OCI-M2 (cell line): ENCODE measurements around the gene NFKBIA.
A peak's percentile ranks its signal among the peaks of the same experiment; 100 is the strongest.
"Not testable (repeated sequence)": the region's sequence is repeated elsewhere in the genome, so short reads cannot be mapped to it uniquely, and the experiment has no call there.

ENCODE experiments used
- DNase-seq: peaks from one replicate; lab custom pipeline; 2025; ENCODE audit not compliant: unreplicated experiment; lab: John Stamatoyannopoulos, UW

The NFKBIA gene, protein sequence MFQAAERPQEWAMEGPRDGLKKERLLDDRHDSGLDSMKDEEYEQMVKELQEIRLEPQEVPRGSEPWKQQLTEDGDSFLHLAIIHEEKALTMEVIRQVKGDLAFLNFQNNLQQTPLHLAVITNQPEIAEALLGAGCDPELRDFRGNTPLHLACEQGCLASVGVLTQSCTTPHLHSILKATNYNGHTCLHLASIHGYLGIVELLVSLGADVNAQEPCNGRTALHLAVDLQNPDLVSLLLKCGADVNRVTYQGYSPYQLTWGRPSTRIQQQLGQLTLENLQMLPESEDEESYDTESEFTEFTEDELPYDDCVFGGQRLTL

DNA sequence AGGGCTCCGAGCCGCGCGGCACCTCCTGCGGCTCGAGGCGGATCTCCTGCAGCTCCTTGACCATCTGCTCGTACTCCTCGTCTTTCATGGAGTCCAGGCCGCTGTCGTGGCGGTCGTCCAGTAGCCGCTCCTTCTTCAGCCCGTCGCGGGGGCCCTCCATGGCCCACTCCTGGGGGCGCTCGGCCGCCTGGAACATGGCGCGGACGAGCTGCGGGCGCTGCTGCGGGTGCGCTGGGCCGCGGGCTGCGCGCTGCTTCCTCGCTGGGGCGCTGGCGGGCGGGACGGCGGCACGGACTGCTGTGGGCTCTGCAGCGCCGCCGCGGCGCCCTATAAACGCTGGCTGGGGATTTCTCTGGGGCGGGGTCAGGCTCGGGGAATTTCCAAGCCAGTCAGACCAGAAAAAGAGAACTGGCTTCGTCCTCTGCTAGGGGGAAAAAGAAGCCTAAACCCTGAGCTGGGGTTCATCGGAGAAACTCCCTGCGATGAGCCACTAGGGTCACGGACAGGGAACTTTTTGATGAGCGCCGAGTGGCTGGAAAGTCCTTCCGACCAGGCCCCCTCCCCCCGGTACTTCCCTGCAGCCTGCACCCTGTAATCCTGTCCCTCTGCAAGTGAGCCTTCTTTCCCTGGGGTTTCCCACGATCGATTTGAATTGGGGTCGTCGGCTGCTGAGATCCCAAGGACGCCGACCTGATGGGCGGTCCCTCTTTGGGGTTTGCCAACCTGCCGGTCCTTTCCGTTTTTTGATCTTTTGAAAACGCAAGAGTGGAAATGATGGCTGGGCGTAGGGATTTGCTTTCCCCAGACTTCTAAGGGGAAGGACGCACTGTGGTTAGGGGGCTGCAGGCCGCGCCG is at the start of gene NFKBIA:
TSS of gene NFKBIA (minus strand) at position 301 of the 855 bp plus-strand sequence. CDS start at position 196, 105 bp downstream.
- DNase-seq: peak; percentile 35

DNA sequence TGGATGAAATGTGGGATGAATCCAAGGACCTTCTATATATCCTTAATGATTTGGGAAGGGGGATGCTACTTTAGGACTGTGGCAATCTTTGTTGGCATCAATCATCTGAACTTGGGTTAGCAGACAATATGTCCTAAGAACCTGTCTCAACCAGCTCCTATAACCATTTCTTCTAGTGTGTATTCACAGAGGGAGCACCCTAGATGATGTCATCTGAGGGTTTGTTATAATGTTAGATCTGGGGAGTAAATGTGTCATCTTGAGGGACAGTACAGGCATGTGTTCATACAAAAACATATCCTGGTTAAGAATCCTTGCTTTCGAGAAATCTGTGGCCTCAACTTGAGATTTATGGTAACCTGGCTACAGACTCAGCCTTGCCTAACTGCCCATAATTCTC is 41.9 kb upstream of the NFKBIA start:
- DNase-seq: no peak

DNA sequence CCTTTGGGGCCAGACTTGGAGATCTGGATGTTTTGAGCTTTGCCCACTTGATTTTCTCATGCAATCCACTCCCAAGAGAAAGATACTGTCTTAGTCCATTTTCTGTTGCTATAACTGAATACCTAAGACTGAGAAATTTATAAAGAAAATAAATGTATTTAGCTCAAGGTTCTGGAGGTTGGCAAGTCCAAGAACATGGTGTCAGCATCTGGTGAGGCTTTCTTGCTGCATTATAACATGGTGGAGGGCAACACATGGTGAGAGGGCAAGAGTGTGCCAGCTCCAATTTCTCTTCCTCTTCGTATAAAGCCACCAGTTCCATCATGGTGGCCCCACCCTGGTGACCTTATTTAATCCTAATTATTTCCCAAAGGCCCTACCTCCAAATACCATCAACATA is 39.6 kb upstream of the NFKBIA start:
- no peak for DNase-seq

DNA sequence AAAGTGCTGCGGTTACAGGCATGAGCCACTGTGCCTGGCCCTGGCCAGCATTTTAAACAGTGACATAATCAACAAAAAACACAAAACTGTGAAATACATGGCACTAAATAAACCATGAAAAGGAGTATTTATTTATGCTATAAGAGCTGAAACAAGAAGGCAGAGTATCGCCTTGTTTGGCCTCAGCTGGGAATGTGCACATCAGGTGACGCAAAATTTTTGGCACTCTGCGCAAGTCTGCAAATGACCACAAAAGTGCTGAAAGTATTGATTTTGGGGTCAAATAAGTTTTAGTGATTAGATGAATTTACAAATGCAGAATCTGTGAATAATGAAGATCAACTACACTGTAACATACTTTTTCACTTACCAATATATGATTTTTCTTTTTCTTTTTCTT is 36.6 kb upstream of the NFKBIA start:
- DNase-seq: no peak

DNA sequence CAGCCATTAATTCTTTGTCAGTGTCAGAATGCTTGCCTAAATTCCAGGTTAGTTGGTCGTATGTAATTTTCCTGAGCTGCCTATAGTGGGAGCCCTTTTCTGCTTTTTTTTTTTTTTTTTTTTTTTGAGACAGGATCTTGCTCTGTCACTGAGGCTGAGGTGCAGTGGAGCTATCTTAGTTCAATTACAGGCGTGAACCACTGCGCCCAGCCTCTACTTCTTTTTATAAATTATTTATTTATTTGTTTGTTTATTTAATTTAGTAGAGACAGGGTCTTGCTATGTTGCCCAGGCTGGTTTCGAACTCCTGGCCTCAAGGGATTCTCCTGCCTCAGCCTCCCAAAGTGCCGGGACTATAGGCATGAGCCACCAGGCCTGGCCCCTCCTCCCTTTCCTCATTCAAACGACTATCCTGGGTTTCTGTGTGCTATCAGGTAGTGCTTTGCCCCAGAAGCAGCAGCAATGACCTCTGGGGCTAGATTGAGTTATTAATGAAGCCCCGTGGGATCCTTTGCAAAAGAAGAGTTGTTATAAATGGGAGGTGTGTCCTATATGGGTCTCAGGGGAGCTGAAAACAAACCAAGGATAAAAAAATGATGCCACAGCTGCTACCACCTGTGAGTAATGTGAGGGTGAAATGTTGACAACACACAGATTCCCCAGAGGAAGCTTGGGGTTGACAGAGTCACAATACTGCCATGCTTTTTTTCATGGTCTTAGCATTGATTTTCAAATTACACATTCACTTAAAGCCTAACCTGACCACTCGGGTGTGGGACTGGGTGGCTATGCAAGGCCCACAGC is 34.6 kb upstream of the NFKBIA start:
- no peak for DNase-seq

DNA sequence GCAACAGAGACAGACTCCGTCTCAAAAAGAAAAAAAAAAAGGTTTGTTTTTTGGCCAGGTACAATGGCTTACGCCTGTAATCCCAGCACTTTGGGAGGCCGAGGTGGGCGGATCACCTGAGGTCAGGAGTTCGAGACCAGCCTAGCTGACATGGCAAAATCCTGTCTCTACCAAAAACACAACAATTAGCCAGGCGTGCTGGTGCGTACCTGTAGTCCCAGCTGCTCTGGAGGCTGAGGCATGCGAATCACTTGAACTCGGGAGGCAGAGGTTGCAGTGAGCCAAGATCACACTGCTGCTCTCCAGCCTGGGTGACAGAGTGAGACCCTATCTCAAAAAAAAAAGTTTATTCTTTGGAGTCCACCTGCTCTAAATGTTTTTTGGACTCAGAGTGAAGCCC is 33.9 kb upstream of the NFKBIA start:
- not testable (repeated sequence) for DNase-seq

DNA sequence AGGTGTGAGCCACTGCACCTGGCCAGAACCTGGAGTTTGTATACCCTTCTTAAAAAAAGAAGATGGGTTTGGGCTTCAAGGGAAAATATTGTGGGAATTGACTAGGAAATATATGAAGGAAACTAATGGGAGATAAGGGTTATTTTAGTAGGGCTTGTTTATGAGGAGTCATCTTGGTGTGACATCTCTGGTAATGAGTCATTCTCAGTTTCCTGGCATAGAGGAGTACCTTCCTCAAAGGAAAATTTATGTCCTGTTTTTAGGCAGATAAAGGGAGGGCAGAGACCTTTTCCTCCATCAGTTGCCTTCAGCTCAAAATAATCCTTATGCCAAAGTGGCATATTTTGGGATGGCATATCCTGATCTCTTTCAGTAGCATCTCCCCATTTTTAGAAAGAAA is 30.6 kb upstream of the NFKBIA start:
- DNase-seq: no peak

DNA sequence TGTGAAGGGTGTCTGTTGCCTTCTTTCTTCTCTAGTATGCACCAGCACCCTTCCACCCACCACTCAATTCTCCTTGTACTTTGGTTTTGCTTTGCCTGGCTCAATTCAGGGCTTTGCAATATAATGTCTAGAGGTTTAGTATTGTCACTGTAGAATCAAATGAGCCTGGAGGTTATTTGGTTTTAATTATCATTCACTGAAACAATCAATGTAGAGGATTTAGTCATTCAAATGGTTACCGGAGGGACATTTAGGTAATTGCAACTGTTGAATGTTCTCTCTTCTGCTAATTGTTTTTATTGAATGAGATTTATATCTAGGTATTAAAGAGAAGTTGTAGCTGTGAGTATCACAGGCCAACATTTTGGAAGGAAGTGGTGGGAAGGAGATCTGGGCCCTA is 29.3 kb upstream of the NFKBIA start:
- DNase-seq: no peak

DNA sequence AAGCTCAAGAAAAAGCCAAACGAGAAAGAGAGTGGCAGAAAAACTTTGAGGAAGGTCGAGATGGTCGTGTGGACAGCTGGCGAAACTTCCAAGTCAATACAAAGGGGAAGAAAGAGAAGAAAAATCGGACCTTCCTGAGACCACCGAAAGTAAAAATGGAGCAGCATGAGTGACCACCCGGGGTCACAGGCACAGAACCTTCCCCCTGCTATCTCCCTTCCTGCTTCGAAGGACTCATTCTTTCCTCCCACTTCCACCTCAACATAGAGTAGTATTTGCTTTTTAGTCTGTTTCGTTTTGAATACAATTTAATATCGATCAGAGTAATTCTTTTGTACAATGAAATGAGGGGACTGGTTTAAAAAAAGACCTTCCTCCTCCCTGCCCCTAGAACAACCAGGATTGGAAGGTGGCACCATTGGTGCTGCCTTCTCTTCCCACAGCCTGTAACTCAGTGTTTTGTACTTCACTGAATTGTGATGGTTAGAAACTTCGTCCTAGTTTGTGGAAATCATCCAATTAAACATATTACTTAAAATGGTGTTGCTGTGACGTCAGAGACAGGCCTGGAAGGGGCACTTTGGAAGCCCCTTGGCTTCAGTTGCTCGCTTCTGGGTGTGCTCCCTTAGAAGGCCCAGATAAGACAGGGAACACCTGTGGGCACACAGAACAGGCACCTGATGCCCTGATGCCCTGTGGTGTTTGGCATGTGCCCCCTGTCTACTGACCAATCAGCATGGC is 26.1 kb upstream of the NFKBIA start:
- no peak for DNase-seq

DNA sequence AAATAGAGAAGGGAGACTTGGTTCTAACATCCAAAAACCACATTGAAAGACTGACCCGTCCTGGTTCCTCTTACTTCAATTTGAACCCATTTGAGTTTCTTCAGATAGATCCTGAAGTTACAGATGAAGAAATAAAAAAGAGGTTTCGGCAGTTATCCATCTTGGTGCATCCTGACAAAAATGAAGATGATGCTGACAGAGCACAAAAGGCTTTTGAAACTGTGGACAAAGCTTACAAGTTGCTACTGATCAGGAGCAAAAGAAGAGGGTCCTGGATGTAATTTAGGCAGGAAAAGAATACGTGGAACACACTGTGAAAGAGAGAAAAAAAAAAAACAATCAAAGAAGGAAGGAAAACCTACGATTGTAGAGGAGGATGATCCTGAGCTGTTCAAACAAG is 25.4 kb upstream of the NFKBIA start:
- no peak for DNase-seq

DNA sequence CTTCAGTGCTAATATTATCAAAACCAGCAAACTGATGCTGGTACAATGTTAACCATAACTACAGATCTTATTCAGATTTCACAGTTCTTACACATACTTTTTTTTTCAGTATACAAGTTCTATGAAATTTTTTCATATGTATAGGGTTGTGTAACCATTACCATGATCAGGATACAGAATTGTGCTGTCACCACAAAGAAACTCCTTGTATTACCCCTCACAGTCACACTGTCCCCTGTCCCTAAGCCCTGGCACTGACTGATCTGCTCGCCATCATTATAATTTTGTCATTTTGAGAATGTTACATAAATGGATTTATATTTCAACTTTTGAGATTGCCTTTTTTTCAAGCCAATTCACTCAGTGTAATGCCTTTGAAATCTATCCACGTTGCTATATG is 21.3 kb upstream of the NFKBIA start:
- DNase-seq: no peak

DNA sequence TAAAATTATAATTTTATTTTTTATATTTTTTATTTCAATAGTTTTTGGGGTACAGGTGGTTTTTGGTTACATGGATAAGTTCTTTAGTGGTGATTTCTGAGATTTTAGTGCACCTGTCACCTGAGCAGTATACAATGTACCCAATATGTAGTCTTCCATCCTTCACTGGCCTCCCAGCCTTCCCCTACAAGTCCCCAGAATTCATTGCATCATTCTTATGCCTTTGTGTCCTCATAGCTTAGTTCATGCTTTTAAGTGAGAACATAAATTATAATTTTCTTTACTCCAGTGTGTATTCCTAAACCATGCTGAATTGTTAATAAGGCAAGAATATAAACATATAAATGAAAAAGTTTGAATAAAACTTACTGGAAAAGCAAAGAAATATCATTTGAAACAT is 19.1 kb upstream of the NFKBIA start:
- DNase-seq: no peak

DNA sequence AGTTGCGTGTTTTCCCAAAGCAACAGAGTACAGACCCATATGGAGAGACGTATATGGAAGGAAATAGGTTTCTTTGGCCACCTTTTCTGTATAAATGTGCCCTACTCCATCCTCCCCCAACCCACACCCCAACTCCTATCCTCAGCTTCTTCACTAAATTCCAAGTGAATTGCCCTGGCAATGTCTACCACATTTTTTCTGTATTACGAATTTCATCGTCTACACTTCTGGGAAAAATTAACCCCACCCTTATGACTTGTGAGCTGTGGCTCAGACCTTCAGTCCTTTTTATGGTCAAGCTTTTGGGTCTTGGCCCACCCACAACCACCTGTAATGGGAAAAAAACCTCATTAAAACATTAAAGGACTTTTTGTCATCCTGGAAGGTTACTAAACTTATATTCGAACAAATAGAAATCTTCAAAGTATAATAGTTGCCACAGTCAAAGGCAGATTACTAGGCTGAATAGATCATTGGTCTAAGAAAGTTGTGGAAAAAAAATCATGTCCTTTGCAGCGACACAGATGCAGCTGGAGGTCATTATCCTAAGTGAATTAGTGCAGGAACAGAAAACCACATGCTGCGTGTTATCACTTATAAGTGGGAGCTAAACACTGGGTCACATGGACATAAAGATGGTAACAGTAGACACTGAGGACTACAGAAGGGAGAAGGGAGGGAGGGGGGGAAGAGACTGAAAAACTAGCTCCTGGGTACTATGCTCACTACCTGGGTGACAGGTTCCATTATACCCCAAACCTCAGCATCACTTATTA is 15.7 kb upstream of the NFKBIA start:
- DNase-seq: no peak

DNA sequence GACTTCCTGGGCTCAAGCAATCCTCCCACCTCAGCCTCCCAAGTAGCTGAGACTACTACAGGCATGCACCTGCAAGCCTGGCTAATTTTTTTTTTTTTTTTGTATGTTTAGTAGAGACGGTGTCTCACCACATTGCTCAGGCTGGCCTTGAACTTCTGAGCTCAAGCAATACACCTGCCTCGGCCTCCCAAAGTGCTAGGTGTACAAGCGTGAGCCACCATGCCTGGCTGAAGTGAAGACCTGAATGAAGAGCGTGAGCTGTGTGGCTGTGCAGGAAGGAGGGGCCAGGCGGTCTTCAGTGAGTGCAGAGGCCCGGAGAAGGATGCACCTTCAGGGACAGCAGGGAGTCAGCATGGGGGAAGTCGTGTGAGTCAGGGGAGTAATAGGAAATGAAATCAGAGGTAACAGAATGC is 14.9 kb upstream of the NFKBIA start:
- DNase-seq: no peak

DNA sequence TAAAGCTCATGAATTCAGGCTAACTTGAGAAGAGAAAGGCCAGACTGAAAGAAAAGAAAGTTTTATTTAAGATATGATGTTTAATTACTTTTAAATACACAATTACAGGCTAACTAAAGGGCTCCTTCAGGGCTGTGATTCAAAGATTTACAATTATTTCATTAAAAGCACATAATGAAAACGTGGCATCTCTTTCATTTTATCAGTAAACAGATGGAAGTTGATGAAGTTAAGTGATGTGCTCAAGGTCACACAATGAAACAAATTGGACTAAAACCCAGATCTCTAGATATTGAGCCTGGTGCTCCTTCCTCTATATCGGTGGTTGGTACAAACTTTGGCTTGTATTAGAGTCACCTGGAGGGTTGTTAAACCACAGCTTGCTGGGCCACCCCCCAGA is 13.5 kb upstream of the NFKBIA start:
- DNase-seq: no peak

DNA sequence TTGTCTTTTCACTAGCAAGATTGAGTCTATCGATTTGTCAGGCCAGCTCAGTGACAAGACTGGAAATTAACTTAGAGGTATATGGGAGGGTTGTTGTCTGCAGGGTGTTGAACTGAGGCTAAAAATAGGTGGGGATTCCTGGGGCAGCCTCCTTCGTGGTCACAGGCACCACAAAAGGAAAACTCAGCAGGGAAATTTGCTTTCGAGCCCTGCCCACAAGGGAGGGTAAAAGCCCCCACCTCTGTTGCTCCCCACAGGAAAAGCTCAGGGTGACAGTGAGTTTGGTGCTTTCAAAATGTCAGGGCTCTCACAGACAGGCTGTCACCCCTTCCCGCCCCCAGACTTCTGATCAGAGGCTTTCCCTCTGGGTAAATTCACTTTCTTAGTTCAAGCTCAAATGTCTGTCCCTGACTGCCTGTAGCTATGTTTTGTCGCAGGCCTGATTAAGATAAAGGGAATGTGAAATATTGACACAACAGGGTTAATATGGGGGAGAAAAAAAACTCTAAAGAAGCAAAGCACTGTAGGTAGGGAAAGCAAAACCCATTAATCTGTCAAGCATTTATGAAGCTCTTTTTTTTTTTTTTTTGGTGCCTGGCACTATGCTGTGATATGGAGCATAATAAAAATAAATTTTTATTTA is 11.7 kb upstream of the NFKBIA start:
- no peak for DNase-seq

DNA sequence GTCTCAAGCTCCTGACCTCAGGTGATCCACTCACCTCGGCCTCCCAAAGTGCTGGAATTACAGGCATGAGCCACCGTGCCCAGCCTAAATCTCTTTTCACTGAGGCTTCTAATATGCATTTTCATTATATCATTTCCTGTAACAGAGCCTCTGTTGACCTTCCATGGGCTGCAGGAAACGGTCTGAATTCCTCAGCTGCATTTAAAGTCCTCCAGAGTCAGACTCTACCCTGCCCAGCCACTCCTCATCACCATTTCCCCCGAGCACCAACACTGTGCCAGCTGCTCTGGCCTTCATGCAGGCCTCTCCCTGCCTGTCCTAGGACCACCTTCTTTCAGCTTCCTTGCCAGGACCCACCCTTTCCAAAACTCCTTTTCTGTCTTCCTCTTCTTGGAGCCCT is 9.8 kb upstream of the NFKBIA start:
- DNase-seq: no peak

DNA sequence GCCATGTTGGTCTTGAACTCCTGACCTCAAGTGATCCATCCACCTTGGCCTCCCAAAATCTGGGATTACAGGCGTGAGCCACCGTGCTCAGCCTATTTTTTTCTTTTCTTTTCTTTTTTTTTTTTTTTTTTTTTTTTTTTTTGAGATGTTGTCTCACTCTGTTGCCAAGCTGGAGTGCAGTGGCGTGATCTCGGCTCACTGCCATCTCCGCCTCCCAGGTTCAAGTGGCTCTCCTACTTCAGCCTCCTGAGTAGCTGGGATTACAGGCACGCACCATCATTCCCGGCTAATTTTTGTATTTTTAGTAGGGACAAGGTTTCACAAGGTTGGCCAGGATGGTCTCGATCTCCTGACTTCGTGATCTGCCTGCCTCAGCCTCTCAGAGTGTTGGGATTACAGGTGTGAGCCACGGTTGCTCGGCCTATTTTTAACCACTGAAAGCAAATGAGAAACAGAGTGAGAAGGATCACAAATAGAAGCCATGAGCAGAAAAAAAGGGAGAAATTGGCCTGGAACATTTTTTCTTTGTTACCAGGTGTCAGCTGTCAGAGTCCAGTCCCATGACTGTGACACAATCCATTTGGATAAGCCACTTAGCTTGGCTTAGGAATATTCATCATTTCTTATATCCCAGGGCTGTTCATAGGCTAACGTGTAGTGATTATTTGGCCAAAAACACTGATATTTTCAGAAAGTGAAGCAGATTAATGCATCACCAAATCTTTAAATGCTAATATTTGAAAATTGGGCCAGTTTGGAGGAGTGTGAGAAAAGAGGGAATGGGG is 7.9 kb upstream of the NFKBIA start:
- DNase-seq: no peak

DNA sequence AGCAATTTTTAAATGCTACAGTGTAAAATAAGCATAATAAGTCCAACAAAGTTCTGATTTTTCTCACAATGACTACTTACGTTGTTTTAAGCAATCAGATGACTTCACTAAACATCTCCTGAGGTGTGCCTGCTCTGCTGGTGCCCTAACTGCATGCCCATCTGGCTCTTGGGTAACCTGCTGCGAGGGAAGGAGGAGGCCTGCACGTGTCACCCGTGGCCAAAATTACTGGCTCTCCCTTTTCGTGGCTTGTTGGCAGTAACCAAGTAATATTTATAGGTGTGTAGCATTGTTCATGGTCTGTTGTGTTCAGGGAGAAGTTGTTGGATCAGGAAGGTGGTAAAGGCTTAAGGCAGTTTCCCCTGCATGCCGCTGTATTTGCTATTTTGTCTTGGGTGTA is 6.3 kb upstream of the NFKBIA start:
- no peak for DNase-seq
